ENCODE data around the gene TRIM56. TPM values are rescaled to one million over a fixed set of nuclear protein-coding genes. Genes with fewer than 3 reads are reported as not detected.

The TRIM56 gene
- total and polyA plus RNA-seq, 2 of the 13 experiments (the other 11 are each of a cell fraction or from before 2014, with no cell fraction given): 3.2 to 7.1 TPM

- TF ChIP-seq, protein P1, sequence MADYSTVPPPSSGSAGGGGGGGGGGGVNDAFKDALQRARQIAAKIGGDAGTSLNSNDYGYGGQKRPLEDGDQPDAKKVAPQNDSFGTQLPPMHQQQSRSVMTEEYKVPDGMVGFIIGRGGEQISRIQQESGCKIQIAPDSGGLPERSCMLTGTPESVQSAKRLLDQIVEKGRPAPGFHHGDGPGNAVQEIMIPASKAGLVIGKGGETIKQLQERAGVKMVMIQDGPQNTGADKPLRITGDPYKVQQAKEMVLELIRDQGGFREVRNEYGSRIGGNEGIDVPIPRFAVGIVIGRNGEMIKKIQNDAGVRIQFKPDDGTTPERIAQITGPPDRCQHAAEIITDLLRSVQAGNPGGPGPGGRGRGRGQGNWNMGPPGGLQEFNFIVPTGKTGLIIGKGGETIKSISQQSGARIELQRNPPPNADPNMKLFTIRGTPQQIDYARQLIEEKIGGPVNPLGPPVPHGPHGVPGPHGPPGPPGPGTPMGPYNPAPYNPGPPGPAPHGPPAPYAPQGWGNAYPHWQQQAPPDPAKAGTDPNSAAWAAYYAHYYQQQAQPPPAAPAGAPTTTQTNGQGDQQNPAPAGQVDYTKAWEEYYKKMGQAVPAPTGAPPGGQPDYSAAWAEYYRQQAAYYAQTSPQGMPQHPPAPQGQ (CRISPR knock-in tag; IDR thresholded peaks at IDR 0.05; ENCODE audit: borderline replicate concordance): peak; percentile 74; the same call in 1 of the 2 replicates
- TF ChIP-seq ZNF333 (CRISPR knock-in tag; IDR thresholded peaks at IDR 0.05; ENCODE audit: borderline replicate concordance) (peak; percentile 3; the same call in 1 of the 2 replicates), RXRB (CRISPR knock-in tag; IDR thresholded peaks at IDR 0.05; ENCODE audit: borderline replicate concordance) (peak; percentile 96), ZNF792 (CRISPR knock-in tag; IDR thresholded peaks at IDR 0.05) (no peak), GATAD1 (CRISPR knock-in tag; IDR thresholded peaks at IDR 0.05) (peak; percentile 40; the same call in 1 of the 2 replicates), ZNF781 (CRISPR knock-in tag; IDR thresholded peaks at IDR 0.05; ENCODE audit: borderline replicate concordance, not compliant biosample characterization) (peak; percentile 4), SIN3A (IDR thresholded peaks at IDR 0.05; ENCODE audit: borderline replicate concordance, low read depth, low read length) (peak; percentile 95), RXRA (CRISPR knock-in tag; IDR thresholded peaks at IDR 0.05) (peak; percentile 99), LCORL (IDR thresholded peaks at IDR 0.05) (peak; percentile 55; the same call in 1 of the 2 replicates), LCORL (CRISPR knock-in tag; IDR thresholded peaks at IDR 0.05) (peak; percentile 95), CBFB (CRISPR knock-in tag; IDR thresholded peaks at IDR 0.05) (peak; percentile 33; the same call in 1 of the 2 replicates), ZNF660 (CRISPR knock-in tag; IDR thresholded peaks at IDR 0.05; ENCODE audit: borderline replicate concordance, low read depth) (no peak), ZNF547 (CRISPR knock-in tag; IDR thresholded peaks at IDR 0.05) (peak; percentile 26; the same call in 1 of the 2 replicates), SUZ12 (IDR thresholded peaks at IDR 0.05; ENCODE audit: low read depth, low read length) (no peak), ZBED4 (CRISPR knock-in tag; IDR thresholded peaks at IDR 0.05; ENCODE audit: borderline replicate concordance) (peak; percentile 27; the same call in 1 of the 2 replicates), HNF4A (CRISPR knock-in tag; IDR thresholded peaks at IDR 0.05) (peak; percentile 76), GLI4 (CRISPR knock-in tag; IDR thresholded peaks at IDR 0.05; ENCODE audit: borderline replicate concordance) (peak; percentile 3; the same call in 1 of the 2 replicates)
- TF ChIP-seq, protein P2, sequence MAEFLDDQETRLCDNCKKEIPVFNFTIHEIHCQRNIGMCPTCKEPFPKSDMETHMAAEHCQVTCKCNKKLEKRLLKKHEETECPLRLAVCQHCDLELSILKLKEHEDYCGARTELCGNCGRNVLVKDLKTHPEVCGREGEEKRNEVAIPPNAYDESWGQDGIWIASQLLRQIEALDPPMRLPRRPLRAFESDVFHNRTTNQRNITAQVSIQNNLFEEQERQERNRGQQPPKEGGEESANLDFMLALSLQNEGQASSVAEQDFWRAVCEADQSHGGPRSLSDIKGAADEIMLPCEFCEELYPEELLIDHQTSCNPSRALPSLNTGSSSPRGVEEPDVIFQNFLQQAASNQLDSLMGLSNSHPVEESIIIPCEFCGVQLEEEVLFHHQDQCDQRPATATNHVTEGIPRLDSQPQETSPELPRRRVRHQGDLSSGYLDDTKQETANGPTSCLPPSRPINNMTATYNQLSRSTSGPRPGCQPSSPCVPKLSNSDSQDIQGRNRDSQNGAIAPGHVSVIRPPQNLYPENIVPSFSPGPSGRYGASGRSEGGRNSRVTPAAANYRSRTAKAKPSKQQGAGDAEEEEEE (CRISPR knock-in tag; IDR thresholded peaks at IDR 0.05; ENCODE audit: borderline replicate concordance): peak; percentile 41; the same call in 1 of the 2 replicates
- TF ChIP-seq, protein P3, sequence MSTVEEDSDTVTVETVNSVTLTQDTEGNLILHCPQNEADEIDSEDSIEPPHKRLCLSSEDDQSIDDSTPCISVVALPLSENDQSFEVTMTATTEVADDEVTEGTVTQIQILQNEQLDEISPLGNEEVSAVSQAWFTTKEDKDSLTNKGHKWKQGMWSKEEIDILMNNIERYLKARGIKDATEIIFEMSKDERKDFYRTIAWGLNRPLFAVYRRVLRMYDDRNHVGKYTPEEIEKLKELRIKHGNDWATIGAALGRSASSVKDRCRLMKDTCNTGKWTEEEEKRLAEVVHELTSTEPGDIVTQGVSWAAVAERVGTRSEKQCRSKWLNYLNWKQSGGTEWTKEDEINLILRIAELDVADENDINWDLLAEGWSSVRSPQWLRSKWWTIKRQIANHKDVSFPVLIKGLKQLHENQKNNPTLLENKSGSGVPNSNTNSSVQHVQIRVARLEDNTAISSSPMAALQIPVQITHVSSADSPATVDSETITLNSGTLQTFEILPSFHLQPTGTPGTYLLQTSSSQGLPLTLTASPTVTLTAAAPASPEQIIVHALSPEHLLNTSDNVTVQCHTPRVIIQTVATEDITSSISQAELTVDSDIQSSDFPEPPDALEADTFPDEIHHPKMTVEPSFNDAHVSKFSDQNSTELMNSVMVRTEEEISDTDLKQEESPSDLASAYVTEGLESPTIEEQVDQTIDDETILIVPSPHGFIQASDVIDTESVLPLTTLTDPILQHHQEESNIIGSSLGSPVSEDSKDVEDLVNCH (CRISPR knock-in tag; IDR thresholded peaks at IDR 0.05): no peak
Observed at GRCh38 chr7:101126651-101127459, 41.6 kb downstream of the TRIM56 start, which contains the start of gene SERPINE1 (continued).
